PC-9 (cell line): Measurements from ENCODE around the gene LILRA1. TPM values are rescaled to one million over a fixed set of nuclear protein-coding genes. Genes with fewer than 3 reads are reported as not detected.

Experiments
- BruUV-seq: library from RNA; stranded (reverse); fragments of 400-500 nt; replicated peaks from 2 replicates; lab custom pipeline; 2021; lab: Mats Ljungman, UMichigan
- CTCF ChIA-PET: fragments of 300-600 bp; sonication (Branson Sonifier 250); formaldehyde crosslinking; loops from one replicate; lab custom pipeline; 2022; ENCODE audit warnings: antibody characterized with exemption; lab: Charles Lee
- POLR2A ChIA-PET: fragments of 300-600 bp; sonication (Branson Sonifier 250); formaldehyde crosslinking; loops from one replicate; lab custom pipeline; 2022; ENCODE audit warnings: antibody characterized with exemption; ENCODE audit not compliant: unreplicated experiment; lab: Charles Lee
- DNase-seq, 2 experiments: peaks; one replicate each; pipeline versions ENCODE4 v3.0.0 to v3.0.0-alpha.2; 2015 to 2022; ENCODE audit warnings: mixed read lengths in 1 of 2
- H2AFZ ChIP-seq: fragments of 200-600 bp; sonication (generic); 2 replicates; pipeline ENCODE4 v1.8.1; 2017; ENCODE audit warnings: antibody characterized with exemption
- H3F3A ChIP-seq: fragments of 200-600 bp; sonication (generic); 2 replicates; pipeline ENCODE4 v1.8.1; 2017; ENCODE audit warnings: antibody characterized with exemption, mild to moderate bottlenecking, low read depth; ENCODE audit not compliant: insufficient read depth
- H3K27ac ChIP-seq: fragments of 200-600 bp; sonication (generic); 2 replicates; pipeline ENCODE4 v1.6.1; 2016; ENCODE audit warnings: mixed run types
- H3K27me3 ChIP-seq: fragments of 200-600 bp; sonication (generic); 2 replicates; pipeline ENCODE4 v1.6.1; 2016; ENCODE audit warnings: low read depth, mixed run types; ENCODE audit not compliant: insufficient read depth
- H3K36me3 ChIP-seq: fragments of 200-600 bp; sonication (generic); 2 replicates; pipeline ENCODE4 v1.6.1; 2016; ENCODE audit warnings: low read depth, mixed run types
- H3K4me1 ChIP-seq: fragments of 200-600 bp; sonication (generic); replicated peaks from 2 replicates; pipeline ENCODE4 v1.6.1; 2016; ENCODE audit warnings: mixed run types; ENCODE audit not compliant: insufficient read depth
- H3K4me2 ChIP-seq: fragments of 200-600 bp; sonication (generic); 2 replicates; pipeline ENCODE4 v1.6.1; 2017; ENCODE audit warnings: mixed run types
- H3K4me3 ChIP-seq: fragments of 200-600 bp; sonication (generic); 2 replicates; pipeline ENCODE4 v1.6.1; 2016; ENCODE audit warnings: mixed run types
- H3K79me2 ChIP-seq: fragments of 200-600 bp; sonication (generic); 2 replicates; pipeline ENCODE4 v1.6.1; 2017; ENCODE audit warnings: low read depth, mixed run types
- H3K9me2 ChIP-seq: fragments of 200-600 bp; sonication (generic); 2 replicates; pipeline ENCODE4 v1.8.1; 2017; ENCODE audit warnings: mild to moderate bottlenecking; ENCODE audit not compliant: insufficient read depth
- H3K9me3 ChIP-seq: fragments of 200-600 bp; sonication (generic); 2 replicates; pipeline ENCODE4 v1.8.1; 2016; ENCODE audit warnings: low read depth; ENCODE audit not compliant: insufficient read depth
- H4K20me1 ChIP-seq: fragments of 200-600 bp; sonication (generic); 2 replicates; pipeline ENCODE4 v1.8.1; 2017; ENCODE audit not compliant: insufficient read depth
- EZH2 ChIP-seq: fragments of 200-600 bp; sonication (generic); IDR thresholded peaks from 2 replicates; pipeline ENCODE4 v1.8.0; 2017; ENCODE audit warnings: antibody characterized with exemption, low read depth
- intact Hi-C: fragments of 100-400 bp; cut with micrococcal nuclease; formaldehyde crosslinking; loops from one replicate; pipeline ENCODE4 v1.10.0; 2022; ENCODE audit not compliant: unreplicated experiment
- total RNA-seq: library from RNA; stranded (reverse); gene quantifications from 2 replicates; pipeline ENCODE4 v1.2.3, GENCODE V29; 2021
- TF ChIP-seq, protein P1 (sequence below): fragments of 200-600 bp; sonication (generic); conservative IDR thresholded peaks from 2 replicates; pipeline ENCODE4 v1.6.1; 2017; ENCODE audit warnings: mixed run types, antibody characterized with exemption, mild to moderate bottlenecking, moderate library complexity

The LILRA1 gene
- total RNA-seq, 1 experiment from 2014 or later: not detected

DNA sequence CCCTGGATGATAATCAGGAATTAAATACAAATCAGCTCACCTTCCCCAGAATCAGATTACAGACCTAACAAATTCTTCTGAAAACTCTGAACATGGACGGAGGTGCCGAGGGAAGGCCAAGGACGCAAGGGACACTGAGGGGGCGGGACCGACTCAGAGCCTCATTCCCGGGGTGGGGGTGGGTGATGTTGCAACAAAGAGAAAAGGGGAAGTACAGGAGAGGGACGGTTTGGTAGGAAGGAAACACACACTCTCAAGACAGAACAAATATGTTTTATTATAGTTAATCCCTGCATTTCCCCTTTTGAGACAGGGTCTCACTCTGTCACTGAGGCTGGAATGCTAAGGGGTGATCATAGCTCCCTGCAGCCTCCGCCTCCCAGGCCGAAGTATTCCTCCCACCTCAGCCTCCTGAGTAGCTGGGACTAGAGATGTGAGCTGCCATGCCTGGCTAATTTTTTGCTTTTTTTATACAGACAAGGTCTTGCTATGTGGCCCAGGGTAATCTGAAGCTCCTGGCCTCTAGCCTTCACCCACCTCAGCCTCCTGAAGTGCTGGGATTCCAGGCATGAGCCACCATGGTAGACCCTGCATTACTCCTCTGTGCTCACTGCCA lies 20.6 kb upstream of the LILRA1 start:
- H3K4me1 ChIP-seq: no peaks in the 10 kb centered on the region

DNA sequence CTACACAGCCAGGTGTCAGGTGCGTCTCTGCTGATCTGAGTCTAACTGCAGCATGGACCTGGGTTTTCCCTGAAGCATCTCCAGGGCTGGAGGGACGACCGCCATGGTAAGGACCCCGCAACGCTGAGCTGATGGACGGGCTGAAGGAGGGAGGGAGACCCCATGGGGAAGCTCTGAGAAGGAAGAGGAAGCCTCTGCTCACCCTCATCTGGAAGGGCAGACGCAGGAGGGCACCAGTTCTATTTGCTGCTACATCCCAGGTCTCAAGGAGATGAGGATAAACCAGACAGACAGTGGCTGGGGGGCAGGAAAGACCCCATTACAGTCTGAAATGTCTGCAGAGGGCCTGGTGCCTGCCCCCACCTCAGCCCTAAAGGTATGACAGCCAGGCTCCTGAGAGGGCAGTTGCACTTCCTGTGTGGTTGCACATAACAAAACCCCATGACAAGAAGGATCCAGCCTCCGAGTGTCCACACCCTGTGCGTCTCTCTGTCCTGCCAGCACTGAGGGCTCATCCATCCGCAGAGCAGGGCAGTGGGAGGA lies 20.0 kb upstream of the LILRA1 start, which contains the start of gene LILRA2:
TSS of gene LILRA2 (plus strand) at position 461 of the 543 bp plus-strand sequence. CDS start 89 bp downstream, outside the sequence.
- Histone ChIP-seq H3K4me3 (no peak within 1 kb of the TSS), H3K9me2 (no peaks in the 10 kb centered on the region), H3K79me2 (no peaks in the 10 kb centered on the region), H3K4me2 (no peak within 1 kb of the TSS), H3F3A (no peaks in the 10 kb centered on the region), H3K9me3 (no peaks in the 10 kb centered on the region), H3K36me3 (no peaks in the 10 kb centered on the region), H3K27ac (no peak within 1 kb of the TSS), H3K27me3 (peaks cover 85% of the 10 kb centered on the region), H3K4me1 (no peaks in the 10 kb centered on the region), H4K20me1 (no peaks in the 10 kb centered on the region), H2AFZ (no peak within 1 kb of the TSS)
- POLR2A ChIA-PET: no interaction called here
- TF ChIP-seq, protein P1, sequence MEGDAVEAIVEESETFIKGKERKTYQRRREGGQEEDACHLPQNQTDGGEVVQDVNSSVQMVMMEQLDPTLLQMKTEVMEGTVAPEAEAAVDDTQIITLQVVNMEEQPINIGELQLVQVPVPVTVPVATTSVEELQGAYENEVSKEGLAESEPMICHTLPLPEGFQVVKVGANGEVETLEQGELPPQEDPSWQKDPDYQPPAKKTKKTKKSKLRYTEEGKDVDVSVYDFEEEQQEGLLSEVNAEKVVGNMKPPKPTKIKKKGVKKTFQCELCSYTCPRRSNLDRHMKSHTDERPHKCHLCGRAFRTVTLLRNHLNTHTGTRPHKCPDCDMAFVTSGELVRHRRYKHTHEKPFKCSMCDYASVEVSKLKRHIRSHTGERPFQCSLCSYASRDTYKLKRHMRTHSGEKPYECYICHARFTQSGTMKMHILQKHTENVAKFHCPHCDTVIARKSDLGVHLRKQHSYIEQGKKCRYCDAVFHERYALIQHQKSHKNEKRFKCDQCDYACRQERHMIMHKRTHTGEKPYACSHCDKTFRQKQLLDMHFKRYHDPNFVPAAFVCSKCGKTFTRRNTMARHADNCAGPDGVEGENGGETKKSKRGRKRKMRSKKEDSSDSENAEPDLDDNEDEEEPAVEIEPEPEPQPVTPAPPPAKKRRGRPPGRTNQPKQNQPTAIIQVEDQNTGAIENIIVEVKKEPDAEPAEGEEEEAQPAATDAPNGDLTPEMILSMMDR: no peak
- no peak for TF ChIP-seq EZH2
- no peak for DNase-seq
- CTCF ChIA-PET: no interaction called here
- intact Hi-C loops: no loop called here
- BruUV-seq: no TSS peak

More for the DNA sequence above, 20.6 kb upstream of the LILRA1 start:
- CTCF ChIA-PET: no interaction called here
- H2AFZ ChIP-seq: no peak overlapping the region
- intact Hi-C loops: no loop called here
- DNase-seq: peak in 1 of 2 experiments; percentile 24
- peaks cover 89% of the 10 kb centered on the region for H3K27me3 ChIP-seq
- H3K9me2 ChIP-seq: no peaks in the 10 kb centered on the region
- no TSS peak for BruUV-seq
- H3F3A ChIP-seq: no peaks in the 10 kb centered on the region
- no peaks in the 10 kb centered on the region for H3K36me3 ChIP-seq
- no peaks in the 10 kb centered on the region for H3K79me2 ChIP-seq
- no peaks in the 10 kb centered on the region for H4K20me1 ChIP-seq
- POLR2A ChIA-PET: no interaction called here
- no peak overlapping the region for H3K27ac ChIP-seq
- TF ChIP-seq, protein P1: no peak
- no peak for TF ChIP-seq EZH2
- H3K4me3 ChIP-seq: no peak overlapping the region
- no peaks in the 10 kb centered on the region for H3K9me3 ChIP-seq
- H3K4me2 ChIP-seq: no peak overlapping the region

DNA sequence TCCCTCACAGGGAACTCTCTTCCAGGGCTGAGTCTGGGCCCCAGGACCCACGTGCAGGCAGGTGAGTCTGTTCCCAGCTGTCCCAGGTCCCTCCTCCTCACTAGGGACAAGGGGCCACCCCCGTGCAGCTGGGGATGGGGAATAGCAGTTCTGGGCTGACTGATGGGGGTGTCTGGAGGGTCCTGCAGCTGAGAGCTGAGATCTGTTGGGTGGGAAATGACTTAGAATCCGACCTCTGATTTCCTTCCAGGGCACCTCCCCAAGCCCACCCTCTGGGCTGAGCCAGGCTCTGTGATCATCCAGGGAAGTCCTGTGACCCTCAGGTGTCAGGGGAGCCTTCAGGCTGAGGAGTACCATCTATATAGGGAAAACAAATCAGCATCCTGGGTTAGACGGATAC lies 19.4 kb upstream of the LILRA1 start:
- no peak for DNase-seq
- Histone ChIP-seq H3K9me2 (no peaks in the 10 kb centered on the region), H3K79me2 (no peaks in the 10 kb centered on the region), H3K4me2 (no peak overlapping the region), H3K36me3 (no peaks in the 10 kb centered on the region), H4K20me1 (no peaks in the 10 kb centered on the region), H2AFZ (no peak overlapping the region), H3F3A (no peaks in the 10 kb centered on the region), H3K27ac (no peak overlapping the region), H3K9me3 (no peaks in the 10 kb centered on the region), H3K4me1 (no peaks in the 10 kb centered on the region), H3K4me3 (no peak overlapping the region), H3K27me3 (peaks cover 79% of the 10 kb centered on the region)
- ChIA-PET CTCF (no interaction called here), POLR2A (no interaction called here)
- TF ChIP-seq, protein P1: no peak
- TF ChIP-seq EZH2: no peak
- intact Hi-C loops: no loop called here
- BruUV-seq: no TSS peak
